Stimulated activated CD4-positive, alpha-beta T cell treated with anti-CD3 and anti-CD28 coated beads, TNF-alpha, amount 100 ng/mL, for 4 hours (primary cell): ENCODE measurements around the gene LEFTY1.

Experiments
- DNase-seq, 3 experiments: peaks; one replicate each; pipeline ENCODE4 v3.0.0-alpha.2; 2020; ENCODE audit warnings: low read depth in 3 of 3

Gene LEFTY1

GRCh38 chr1:225915538-225915991 is 26.6 kb upstream of the LEFTY1 start:
- no peak for DNase-seq

DNA sequence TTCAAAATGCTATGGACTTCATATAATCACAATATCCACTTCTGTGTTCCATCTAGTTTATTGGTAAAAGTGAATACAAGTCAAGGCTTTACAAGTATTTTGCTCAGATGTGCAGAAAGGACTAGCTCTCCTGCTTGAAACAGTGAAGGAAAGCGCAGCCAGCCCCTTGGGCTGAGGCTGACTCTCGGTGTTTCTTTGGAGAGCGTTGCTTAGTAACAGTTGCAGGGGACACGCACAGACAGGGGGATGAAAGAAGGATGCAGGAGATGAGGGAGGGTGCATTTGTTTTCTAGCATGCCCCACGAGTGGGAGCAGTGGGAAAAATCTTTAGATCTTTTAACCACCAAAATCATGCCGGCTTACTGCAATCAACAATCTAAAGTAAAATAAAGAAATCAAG is 26.0 kb upstream of the LEFTY1 start:
- no peak for DNase-seq

GRCh38 chr1:225914391-225914790 is 25.4 kb upstream of the LEFTY1 start:
- DNase-seq: no peak

DNA sequence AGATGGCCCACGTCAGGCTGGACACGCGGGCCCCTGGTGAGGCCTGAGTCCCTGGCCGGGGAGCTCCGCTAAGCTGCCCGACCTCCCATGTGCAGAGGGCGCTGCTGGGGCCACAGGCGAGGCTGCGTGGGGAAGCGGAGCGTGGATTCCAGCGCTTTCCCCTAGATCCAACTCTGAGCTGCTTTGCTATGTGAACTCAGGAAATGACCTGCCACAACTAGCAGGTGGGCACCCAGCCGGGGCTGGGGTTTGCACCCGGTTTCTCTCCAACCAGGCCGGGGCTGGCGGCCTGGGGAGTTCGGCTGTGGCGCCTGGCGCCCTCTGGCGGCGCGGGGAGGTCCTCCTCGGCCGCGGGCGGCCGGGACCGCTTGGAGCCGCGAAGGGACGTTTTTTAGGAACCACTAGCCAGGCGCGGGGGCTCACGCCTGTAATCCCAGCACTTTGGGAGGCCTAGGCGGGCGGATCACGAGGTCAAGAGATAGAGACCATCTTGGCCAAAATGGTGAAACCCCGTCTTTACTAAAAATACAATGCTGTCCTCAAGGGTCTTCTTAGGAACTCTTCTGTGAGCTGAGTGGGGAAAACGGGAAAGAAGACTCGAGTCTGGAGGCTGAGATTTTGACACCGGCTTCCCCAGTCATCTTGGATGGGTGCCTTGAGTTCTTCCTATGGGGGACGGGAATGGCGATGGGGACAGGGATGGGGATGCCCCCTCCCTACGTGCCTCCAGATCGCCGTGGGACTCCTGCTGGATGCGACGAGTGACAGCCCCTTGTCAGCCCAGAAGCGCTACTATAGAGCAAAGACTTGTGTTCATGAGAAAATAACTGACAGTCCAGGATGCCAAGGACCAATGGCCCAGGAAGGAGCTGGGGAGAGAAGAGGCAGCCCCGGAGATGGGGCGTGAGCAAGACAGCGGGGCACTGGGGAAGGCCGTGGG is 22.5 kb upstream of the LEFTY1 start:
- DNase-seq: peak; percentile 46 to 61 (median 49)

DNA sequence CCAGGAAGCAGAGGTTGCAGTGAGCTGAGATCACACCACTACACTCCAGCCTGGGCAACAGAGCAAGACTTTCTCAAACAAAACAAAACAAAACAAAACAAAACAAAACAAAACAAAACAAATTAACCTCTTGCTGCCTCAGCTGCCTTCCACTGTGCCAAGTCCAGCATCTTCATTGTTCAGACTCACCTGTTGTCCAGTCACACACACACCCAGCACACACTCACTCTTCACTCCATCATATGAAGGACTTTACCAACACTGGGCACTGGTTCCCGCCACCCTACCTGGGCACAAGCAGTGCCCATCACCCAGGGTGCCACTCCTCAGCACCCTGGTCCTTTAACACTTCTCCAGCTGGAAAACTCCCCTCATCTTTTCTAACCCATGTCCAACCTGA is 20.5 kb upstream of the LEFTY1 start:
- DNase-seq: no peak

GRCh38 chr1:225908773-225909172 is 19.8 kb upstream of the LEFTY1 start:
- no peak for DNase-seq

DNA sequence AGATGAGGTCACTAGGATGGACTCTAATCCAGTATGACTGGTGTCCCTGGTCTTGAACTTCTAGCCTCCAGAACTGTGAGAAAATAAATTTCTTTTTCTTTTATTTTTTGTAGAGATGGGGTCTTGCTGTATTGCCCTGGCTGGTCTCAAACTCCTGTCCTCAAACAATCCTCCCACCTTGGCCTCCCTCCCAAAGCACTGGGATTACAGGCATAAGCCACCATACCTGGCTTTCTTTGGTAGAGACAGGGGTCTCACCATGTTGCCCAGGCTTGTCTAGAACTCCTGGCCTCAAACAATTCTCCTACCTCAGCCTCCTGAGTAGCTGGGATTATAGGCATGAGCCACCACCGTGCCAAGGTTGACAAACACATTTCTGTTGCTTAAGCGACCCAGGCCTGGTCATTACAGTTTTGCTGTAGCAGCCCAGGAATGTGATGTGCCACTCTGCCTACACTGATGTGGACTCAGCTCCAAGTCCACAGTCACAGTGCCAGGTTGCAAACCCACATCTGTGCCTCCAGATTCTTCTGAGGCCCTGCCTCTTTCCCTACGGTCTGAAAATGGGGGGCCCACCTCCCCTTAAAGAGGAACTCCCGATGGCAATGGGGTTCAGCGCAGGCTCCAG is 19.2 kb upstream of the LEFTY1 start:
- no peak for DNase-seq

- DNase-seq: no peak
Observed at GRCh38 chr1:225907341-225907740, 18.4 kb upstream of the LEFTY1 start.

- DNase-seq: no peak
Observed at GRCh38 chr1:225906467-225906866, 17.5 kb upstream of the LEFTY1 start.

DNA sequence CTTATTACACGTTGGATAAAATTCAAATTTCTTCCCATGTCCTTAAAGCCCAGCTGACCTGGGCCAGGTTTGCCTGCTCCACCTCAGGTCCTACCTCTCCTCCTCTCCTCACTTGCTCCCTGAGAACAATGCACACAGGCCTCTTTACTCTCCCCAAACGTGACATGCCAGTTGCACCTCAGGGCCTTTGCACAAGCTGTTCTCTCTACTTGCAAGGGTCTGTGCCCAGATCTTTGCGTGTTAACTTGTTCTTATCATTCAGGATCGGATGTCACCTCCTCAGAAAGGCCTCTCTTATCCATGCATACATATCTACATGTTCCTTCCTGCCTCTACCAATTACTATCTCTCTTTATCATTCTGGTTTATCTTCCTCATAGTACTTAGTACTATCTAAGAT is 14.7 kb upstream of the LEFTY1 start:
- DNase-seq: no peak

DNA sequence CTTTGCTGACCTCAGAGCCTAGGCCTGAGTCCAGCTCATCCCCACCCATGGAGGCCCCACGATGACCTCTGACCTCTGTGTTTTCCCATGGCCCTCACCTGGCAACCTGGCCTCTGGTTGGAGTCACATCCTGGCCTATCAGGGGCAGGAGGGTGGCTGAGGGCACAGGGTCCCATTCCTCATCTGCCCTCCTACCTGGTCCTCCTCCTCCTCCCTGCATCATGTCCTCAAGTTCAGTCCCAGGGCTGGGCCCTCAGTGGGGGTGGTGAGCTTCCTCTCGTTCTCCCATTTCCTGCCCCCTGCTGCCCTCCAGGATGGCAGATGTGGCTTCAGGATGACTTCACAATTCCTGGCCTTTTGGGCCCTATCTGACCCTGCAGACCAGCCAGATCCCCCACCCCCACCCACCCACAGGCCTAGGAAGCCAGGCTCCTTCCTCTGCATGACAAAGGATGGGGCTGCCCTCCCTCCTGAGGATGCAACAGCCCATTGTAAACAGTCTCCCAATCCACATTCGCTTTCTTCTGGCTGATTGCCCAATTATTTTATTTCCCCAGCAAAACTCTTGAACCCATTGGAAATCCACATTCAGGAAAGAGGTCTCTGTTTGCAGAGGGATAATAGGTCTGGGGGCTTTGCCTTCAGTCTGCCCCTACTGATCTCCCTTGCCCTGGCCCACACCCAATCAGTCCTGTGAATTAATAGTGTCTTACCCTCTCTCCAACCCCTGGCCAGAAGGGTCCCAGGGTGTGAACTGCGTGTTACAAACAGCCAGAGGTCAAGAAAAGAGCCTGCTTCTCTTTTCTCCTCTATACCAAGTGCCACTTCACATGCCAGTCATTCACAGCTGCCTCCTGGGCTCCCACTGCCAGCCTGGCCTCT is 10.3 kb upstream of the LEFTY1 start:
- no peak for DNase-seq

- DNase-seq: no peak
Observed at GRCh38 chr1:225897595-225898514, 8.9 kb upstream of the LEFTY1 start.

- peak in 2 of 3 experiments; percentile 36 to 45 for DNase-seq
Observed at GRCh38 chr1:225896937-225897549, 8.1 kb upstream of the LEFTY1 start.

DNA sequence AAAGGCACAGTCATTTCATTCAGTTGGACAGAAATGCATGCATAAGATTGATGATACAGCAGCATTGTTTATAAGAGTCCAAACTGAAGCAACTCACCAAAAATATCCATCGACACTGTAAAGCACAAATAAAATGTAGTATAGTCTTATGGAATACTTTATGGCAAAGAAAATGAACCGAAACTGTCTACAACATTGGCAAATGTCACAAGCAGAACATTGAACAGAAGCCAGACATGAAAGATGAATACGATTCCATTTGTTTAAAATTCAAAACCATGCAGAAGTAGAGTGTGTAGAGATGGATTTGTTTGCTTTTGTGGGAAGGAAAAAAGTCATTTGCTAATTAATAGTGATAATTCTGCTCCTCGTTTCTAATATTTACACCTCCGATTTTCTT is 7.5 kb upstream of the LEFTY1 start:
- DNase-seq: no peak

- no peak for DNase-seq
Observed at GRCh38 chr1:225892307-225892706, 3.4 kb upstream of the LEFTY1 start.

DNA sequence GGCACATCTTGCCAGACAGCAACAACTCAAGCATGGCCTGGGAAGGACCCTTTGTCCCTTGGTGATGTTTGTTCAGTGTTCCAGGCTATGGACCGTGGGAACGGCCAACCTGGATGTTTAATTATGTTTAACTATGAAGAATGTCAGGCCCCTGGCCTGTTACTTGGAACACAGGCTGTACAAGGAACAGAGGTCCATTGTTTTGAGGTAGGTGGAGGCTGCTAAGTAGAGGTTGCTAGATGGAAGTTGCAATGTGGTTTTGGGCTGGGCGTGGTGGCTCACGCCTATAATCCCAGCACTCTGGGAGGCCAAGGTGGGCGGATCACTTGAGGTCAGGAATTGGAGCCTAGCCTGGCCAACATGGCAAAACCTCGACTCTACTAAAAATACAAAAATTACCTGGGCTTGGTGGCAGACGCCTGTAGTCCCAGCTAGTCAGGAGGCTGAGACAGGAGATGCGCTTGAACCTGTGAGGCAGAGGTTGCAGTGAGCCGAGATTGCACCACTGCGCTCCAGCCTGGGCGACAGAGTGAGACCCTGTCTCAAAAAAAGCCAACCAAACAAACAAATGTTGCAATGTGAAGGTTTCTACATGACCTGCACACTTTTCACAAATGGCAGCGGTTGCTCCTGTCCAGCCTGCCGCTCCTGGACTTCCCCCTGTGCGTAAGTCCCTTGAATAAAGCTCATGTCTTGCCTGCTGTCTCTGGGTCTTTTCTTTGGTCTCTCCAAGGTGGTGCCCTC is 2.5 kb upstream of the LEFTY1 start:
- DNase-seq: no peak

- no peak for DNase-seq
Observed at GRCh38 chr1:225890346-225891228, 1.6 kb upstream of the LEFTY1 start.

DNA sequence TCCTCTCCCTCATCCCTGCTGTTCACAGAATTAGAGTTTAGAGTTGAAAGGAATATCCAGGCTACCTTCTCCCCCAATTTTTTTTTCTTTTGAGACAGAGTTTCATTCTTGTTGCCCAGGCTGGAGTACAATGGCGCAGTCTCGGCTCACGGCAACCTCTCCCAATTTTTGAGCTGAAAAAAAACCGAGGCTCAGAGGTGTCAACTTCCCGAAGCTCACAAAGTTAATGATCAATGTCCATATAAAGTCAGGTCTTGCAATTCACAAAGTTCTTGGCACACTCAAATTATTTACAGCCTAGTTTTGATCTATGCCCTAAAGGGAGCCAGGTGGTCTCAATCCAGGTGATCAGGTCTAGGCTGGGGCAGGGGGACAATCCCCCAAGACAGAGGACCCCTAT is 797 bp upstream of the LEFTY1 start:
- no peak for DNase-seq
